Measurements from ENCODE around the gene MEP1A. TPM values are rescaled to one million over a fixed set of nuclear protein-coding genes. Genes with fewer than 3 reads are reported as not detected.

Gene MEP1A
- total and polyA plus RNA-seq, 2 of the 13 experiments (the other 11 are each of a cell fraction or from before 2014, with no cell fraction given): 0.24 to 0.83 TPM

DNA sequence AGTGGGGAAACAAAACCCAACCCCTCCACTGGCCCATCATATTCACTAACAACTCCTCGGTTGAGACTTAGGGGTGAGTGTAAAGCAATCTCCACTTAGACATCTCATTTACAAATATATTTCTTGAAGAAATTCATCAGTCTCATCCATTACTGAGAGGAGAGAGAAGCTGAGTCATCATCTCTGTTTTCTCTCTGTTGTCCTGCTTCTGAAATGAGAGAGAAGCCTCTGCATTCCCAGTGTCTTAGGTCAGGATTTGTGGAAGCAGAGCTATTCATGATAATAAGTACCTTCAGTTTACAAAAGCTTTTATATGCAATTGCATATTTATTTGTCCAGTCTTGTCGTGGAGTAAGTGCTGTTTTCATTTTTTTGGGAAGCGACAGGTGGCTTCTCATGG is 879 bp downstream of the MEP1A start:
- Histone ChIP-seq H3K27ac (ENCODE audit: extremely low read length, insufficient read depth, low read length) (no peak overlapping the region), H3K79me2 (ENCODE audit: insufficient read depth, low read length) (no peaks in the 10 kb centered on the region), H3K4me2 (ENCODE audit: low read depth, low read length) (no peak overlapping the region), H2AFZ (ENCODE audit: low read length) (no peak overlapping the region), H3K36me3 (replicated peaks in 1 of 2; ENCODE audit: control insufficient read depth in 1 of 2, insufficient read depth in 2 of 2, low read length in 2 of 2) (no peaks in the 10 kb centered on the region), H3K9ac (ENCODE audit: insufficient read depth, low read depth, low read length) (no peak overlapping the region), H3K4me3 (replicated peaks in 1 of 3; ENCODE audit: insufficient read depth in 1 of 3, low read depth in 2 of 3, low read length in 3 of 3) (no peak overlapping the region), H3K9me3 (ENCODE audit: low read length) (no peaks in the 10 kb centered on the region), H3K27me3 (ENCODE audit: control insufficient read depth in 1 of 2, insufficient read depth in 2 of 2, low read length in 2 of 2) (no peaks in the 10 kb centered on the region), H3K4me1 (ENCODE audit: insufficient read depth, low read length) (peaks cover 23% of the 10 kb centered on the region), H4K20me1 (ENCODE audit: insufficient read depth, low read length) (no peaks in the 10 kb centered on the region)
- WGBS (ENCODE audit: low lambda C conversion rate): 48% methylated on average over 3 of the region's 3 CpGs
- POLR2A ChIA-PET: no interaction called here
- in situ Hi-C loops (cut with HindIII; ENCODE audit: extremely low pct_ligation_motif_present, low pct_unique_long_range_greater_than_20kb): no loop called here
- no TSS peak for BruUV-seq (replicated peaks)
- FAIRE-seq: no peak
- CTCF ChIA-PET (ENCODE audit: low intra/inter-chr PET ratio, low total read pairs): no interaction called here
- DNase-seq (ENCODE audit: low spot score): no peak
- no peak for TF ChIP-seq ZNF3 (CRISPR knock-in tag; IDR thresholded peaks at IDR 0.05)
- peak; percentile 75 to 78 for TF ChIP-seq MAFK (conservative IDR thresholded peaks at IDR 0.05 in 1 of 2, IDR thresholded peaks at IDR 0.05 in 1 of 2; ENCODE audit: low read length in 2 of 2)
- peak; percentile 61 for TF ChIP-seq MAFF (IDR thresholded peaks at IDR 0.05; ENCODE audit: low read depth, low read length)
- no peak for TF ChIP-seq MEIS1 (CRISPR knock-in tag; IDR thresholded peaks at IDR 0.05; ENCODE audit: borderline replicate concordance)
- TF ChIP-seq MAF1 (CRISPR knock-in tag; IDR thresholded peaks at IDR 0.05; ENCODE audit: borderline replicate concordance): no peak
- no peak for TF ChIP-seq ZKSCAN1 (IDR thresholded peaks at IDR 0.05; ENCODE audit: low read length)
- TF ChIP-seq CBFB (CRISPR knock-in tag; IDR thresholded peaks at IDR 0.05): no peak
- no peak for TF ChIP-seq MED1 (CRISPR knock-in tag; IDR thresholded peaks at IDR 0.05)
- no peak for ATAC-seq
- intact Hi-C loops (cut with micrococcal nuclease; ENCODE audit: unreplicated experiment): no loop called here

DNA sequence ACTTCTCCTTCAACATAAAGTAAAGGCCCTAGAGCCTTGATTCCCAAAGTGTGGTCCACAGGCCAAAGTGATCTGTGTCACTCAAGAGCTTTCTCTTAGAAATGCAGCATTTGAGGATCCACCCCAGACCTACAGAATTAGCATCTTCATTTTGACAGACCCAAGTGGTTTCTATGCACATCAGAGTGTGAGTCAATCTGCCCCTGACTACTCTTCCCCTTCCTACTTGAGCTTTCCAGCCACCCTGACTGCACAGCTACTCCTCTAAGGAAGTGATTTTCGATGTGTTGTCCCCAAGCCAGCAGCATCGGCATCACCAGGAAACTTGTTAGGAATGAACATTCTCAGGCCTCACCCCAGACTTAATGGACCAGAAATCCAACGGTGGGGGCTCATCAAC is 2.6 kb downstream of the MEP1A start:
- H3K36me3 ChIP-seq (replicated peaks in 1 of 2; ENCODE audit: control insufficient read depth in 1 of 2, insufficient read depth in 2 of 2, low read length in 2 of 2): no peaks in the 10 kb centered on the region
- H3K79me2 ChIP-seq (ENCODE audit: insufficient read depth, low read length): no peaks in the 10 kb centered on the region
- H2AFZ ChIP-seq (ENCODE audit: low read length): no peak overlapping the region
- in situ Hi-C loops (cut with HindIII; ENCODE audit: extremely low pct_ligation_motif_present, low pct_unique_long_range_greater_than_20kb): no loop called here
- FAIRE-seq (no peak), DNase-seq (ENCODE audit: low spot score) (no peak), ATAC-seq (no peak)
- BruUV-seq (replicated peaks): no TSS peak
- no peaks in the 10 kb centered on the region for H4K20me1 ChIP-seq (ENCODE audit: insufficient read depth, low read length)
- intact Hi-C loops (cut with micrococcal nuclease; ENCODE audit: unreplicated experiment): no loop called here
- 41% methylated on average over 3 of the region's 3 CpGs for WGBS (ENCODE audit: low lambda C conversion rate)
- H3K4me3 ChIP-seq (replicated peaks in 1 of 3; ENCODE audit: insufficient read depth in 1 of 3, low read depth in 2 of 3, low read length in 3 of 3): no peak overlapping the region
- no peak overlapping the region for H3K4me2 ChIP-seq (ENCODE audit: low read depth, low read length)
- H3K27ac ChIP-seq (ENCODE audit: extremely low read length, insufficient read depth, low read length): no peak overlapping the region
- H3K4me1 ChIP-seq (ENCODE audit: insufficient read depth, low read length): peaks cover 8% of the 10 kb centered on the region
- POLR2A ChIA-PET: no interaction called here
- no peaks in the 10 kb centered on the region for H3K27me3 ChIP-seq (ENCODE audit: control insufficient read depth in 1 of 2, insufficient read depth in 2 of 2, low read length in 2 of 2)
- no peaks in the 10 kb centered on the region for H3K9me3 ChIP-seq (ENCODE audit: low read length)
- CTCF ChIA-PET (ENCODE audit: low intra/inter-chr PET ratio, low total read pairs): no interaction called here
- no peak overlapping the region for H3K9ac ChIP-seq (ENCODE audit: insufficient read depth, low read depth, low read length)
- TF ChIP-seq FOXP1 (IDR thresholded peaks at IDR 0.05): no peak
- no peak for TF ChIP-seq FOXP1 (CRISPR knock-in tag; IDR thresholded peaks at IDR 0.05)
- no peak for TF ChIP-seq TP53 (CRISPR knock-in tag; conservative IDR thresholded peaks at IDR 0.05)
- TF ChIP-seq CAMTA2 (CRISPR knock-in tag; IDR thresholded peaks at IDR 0.05; ENCODE audit: borderline replicate concordance): no peak
- no peak for TF ChIP-seq MBD4 (IDR thresholded peaks at IDR 0.05; ENCODE audit: borderline replicate concordance, low read length)
- TF ChIP-seq ZSCAN21 (CRISPR knock-in tag; IDR thresholded peaks at IDR 0.05; ENCODE audit: borderline replicate concordance): no peak
- TF ChIP-seq PPARG (CRISPR knock-in tag; conservative IDR thresholded peaks at IDR 0.05): no peak
- TF ChIP-seq, protein P1, sequence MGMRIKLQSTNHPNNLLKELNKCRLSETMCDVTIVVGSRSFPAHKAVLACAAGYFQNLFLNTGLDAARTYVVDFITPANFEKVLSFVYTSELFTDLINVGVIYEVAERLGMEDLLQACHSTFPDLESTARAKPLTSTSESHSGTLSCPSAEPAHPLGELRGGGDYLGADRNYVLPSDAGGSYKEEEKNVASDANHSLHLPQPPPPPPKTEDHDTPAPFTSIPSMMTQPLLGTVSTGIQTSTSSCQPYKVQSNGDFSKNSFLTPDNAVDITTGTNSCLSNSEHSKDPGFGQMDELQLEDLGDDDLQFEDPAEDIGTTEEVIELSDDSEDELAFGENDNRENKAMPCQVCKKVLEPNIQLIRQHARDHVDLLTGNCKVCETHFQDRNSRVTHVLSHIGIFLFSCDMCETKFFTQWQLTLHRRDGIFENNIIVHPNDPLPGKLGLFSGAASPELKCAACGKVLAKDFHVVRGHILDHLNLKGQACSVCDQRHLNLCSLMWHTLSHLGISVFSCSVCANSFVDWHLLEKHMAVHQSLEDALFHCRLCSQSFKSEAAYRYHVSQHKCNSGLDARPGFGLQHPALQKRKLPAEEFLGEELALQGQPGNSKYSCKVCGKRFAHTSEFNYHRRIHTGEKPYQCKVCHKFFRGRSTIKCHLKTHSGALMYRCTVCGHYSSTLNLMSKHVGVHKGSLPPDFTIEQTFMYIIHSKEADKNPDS (CRISPR knock-in tag; IDR thresholded peaks at IDR 0.05): no peak
- no peak for TF ChIP-seq ZNF891 (CRISPR knock-in tag; IDR thresholded peaks at IDR 0.05)
- TF ChIP-seq FOSL1 (CRISPR knock-in tag; IDR thresholded peaks at IDR 0.05; ENCODE audit: borderline replicate concordance): no peak
- TF ChIP-seq, protein P2, sequence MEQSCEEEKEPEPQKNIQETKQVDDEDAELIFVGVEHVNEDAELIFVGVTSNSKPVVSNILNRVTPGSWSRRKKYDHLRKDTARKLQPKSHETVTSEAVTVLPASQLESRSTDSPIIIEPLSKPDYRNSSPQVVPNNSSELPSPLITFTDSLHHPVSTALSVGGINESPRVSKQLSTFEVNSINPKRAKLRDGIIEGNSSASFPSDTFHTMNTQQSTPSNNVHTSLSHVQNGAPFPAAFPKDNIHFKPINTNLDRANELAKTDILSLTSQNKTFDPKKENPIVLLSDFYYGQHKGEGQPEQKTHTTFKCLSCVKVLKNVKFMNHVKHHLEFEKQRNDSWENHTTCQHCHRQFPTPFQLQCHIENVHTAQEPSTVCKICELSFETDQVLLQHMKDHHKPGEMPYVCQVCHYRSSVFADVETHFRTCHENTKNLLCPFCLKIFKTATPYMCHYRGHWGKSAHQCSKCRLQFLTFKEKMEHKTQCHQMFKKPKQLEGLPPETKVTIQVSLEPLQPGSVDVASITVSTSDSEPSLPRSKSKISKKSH (CRISPR knock-in tag; IDR thresholded peaks at IDR 0.05; ENCODE audit: borderline replicate concordance): no peak
- no peak for TF ChIP-seq TGIF2 (CRISPR knock-in tag; IDR thresholded peaks at IDR 0.05)

Data from HepG2 (cell line).